Cardiac muscle cell (in vitro differentiated cells and primary cell): ENCODE data around the gene EPS8L1. TPM values are rescaled to one million over a fixed set of nuclear protein-coding genes. Genes with fewer than 3 reads are reported as not detected.
"Not testable (repeated sequence)": the region's sequence is repeated elsewhere in the genome, so short reads cannot be mapped to it uniquely, and the experiment has no call there.

ENCODE experiments used
- DNase-seq, 2 donors: peaks; one replicate each; pipeline versions ENCODE4 v3.0.0 to v3.0.0-alpha.2; 2010 to 2017; ENCODE audit warnings: low read depth in 1 of 2, low spot score in 1 of 2
- H3K27ac ChIP-seq: fragments of 200-600 bp; sonication (generic); 2 replicates; pipeline ENCODE4 v1.5.1; 2016
- H3K27me3 ChIP-seq: fragments of 200-600 bp; sonication (generic); 2 replicates; pipeline ENCODE4 v1.6.0; 2016; ENCODE audit warnings: control low read depth
- H3K36me3 ChIP-seq: fragments of 200-600 bp; sonication (generic); 2 replicates; pipeline ENCODE4 v1.5.1; 2016; ENCODE audit warnings: control low read depth
- H3K4me1 ChIP-seq: fragments of 200-600 bp; sonication (generic); 2 replicates; pipeline ENCODE4 v1.8.1; 2017; ENCODE audit warnings: low read depth, mild to moderate bottlenecking, mixed run types
- H3K4me3 ChIP-seq: fragments of 200-600 bp; sonication (generic); 2 replicates; pipeline ENCODE4 v1.5.1; 2016; ENCODE audit warnings: mild to moderate bottlenecking
- H3K9me3 ChIP-seq: fragments of 200-600 bp; sonication (generic); 2 replicates; pipeline ENCODE4 v1.5.1; 2017; ENCODE audit warnings: low read depth, mild to moderate bottlenecking, control low read depth
- CTCF ChIP-seq: IDR thresholded peaks from 2 replicates; pipeline ENCODE4 v1.5.1; 2012; ENCODE audit warnings: low read depth, mild to moderate bottlenecking, low read length
- polyA plus RNA-seq: library from polyadenylated mRNA; unstranded; fragments of >200 nt; fragmentation: Nextera tagmentation; extraction: Ambion mirVana; gene quantifications from 2 replicates; pipeline ENCODE4 v1.2.1, GENCODE V29; 2016
- total RNA-seq: library from RNA; depleted of rRNA; stranded (reverse); fragments of >200 nt; gene quantifications from 2 replicates; pipeline ENCODE4 v1.2.3, GENCODE V29; 2016

The EPS8L1 gene
- total and polyA plus RNA-seq, 2 experiments from 2014 or later, result 1.2 to 3.9 TPM

GRCh38 chr19:55034751-55035150, 40.9 kb upstream of the EPS8L1 start:
- no peak overlapping the region for H3K4me3 ChIP-seq
- no peaks in the 10 kb centered on the region for H3K4me1 ChIP-seq
- no peaks in the 10 kb centered on the region for H3K36me3 ChIP-seq
- H3K27ac ChIP-seq, result no peak overlapping the region
- no peaks in the 10 kb centered on the region for H3K9me3 ChIP-seq
- TF ChIP-seq CTCF, result no peak
- no peaks in the 10 kb centered on the region for H3K27me3 ChIP-seq
- no peak for DNase-seq

- H3K4me1 ChIP-seq, result no peaks in the 10 kb centered on the region
- TF ChIP-seq CTCF, result no peak
- no peak for DNase-seq
- H3K4me3 ChIP-seq, result no peak overlapping the region
- H3K27ac ChIP-seq, result no peak overlapping the region
- no peaks in the 10 kb centered on the region for H3K27me3 ChIP-seq
- H3K9me3 ChIP-seq, result no peaks in the 10 kb centered on the region
- no peaks in the 10 kb centered on the region for H3K36me3 ChIP-seq
These were observed 39.6 kb upstream of the EPS8L1 start for GRCh38 chr19:55036058-55036457.

- H3K9me3 ChIP-seq, H3K4me1 ChIP-seq, DNase-seq, H3K4me3 ChIP-seq, H3K27me3 ChIP-seq, H3K27ac ChIP-seq, H3K36me3 ChIP-seq: not testable (repeated sequence)
These were observed 38.1 kb upstream of the EPS8L1 start for GRCh38 chr19:55037603-55038002.

GRCh38 chr19:55040654-55041053, 35.0 kb upstream of the EPS8L1 start:
- not testable (repeated sequence) for DNase-seq, H3K27me3 ChIP-seq, H3K4me1 ChIP-seq, H3K4me3 ChIP-seq, H3K27ac ChIP-seq, H3K9me3 ChIP-seq
- peaks cover 12% of the 10 kb centered on the region for H3K36me3 ChIP-seq

GRCh38 chr19:55041244-55041626, 34.4 kb upstream of the EPS8L1 start:
- H3K9me3 ChIP-seq, result no peaks in the 10 kb centered on the region
- DNase-seq, result no peak
- peaks cover 12% of the 10 kb centered on the region for H3K36me3 ChIP-seq
- no peak overlapping the region for H3K4me3 ChIP-seq
- no peaks in the 10 kb centered on the region for H3K4me1 ChIP-seq
- H3K27ac ChIP-seq, result no peak overlapping the region
- TF ChIP-seq CTCF, result no peak
- no peaks in the 10 kb centered on the region for H3K27me3 ChIP-seq

GRCh38 chr19:55041627-55042343, 33.9 kb upstream of the EPS8L1 start:
- TF ChIP-seq CTCF, result no peak
- no peaks in the 10 kb centered on the region for H3K27me3 ChIP-seq
- H3K27ac ChIP-seq, result no peak overlapping the region
- no peaks in the 10 kb centered on the region for H3K4me1 ChIP-seq
- H3K9me3 ChIP-seq, result no peaks in the 10 kb centered on the region
- H3K4me3 ChIP-seq, result no peak overlapping the region
- no peak for DNase-seq
- H3K36me3 ChIP-seq, result peaks cover 16% of the 10 kb centered on the region

- H3K36me3 ChIP-seq, result peaks cover 21% of the 10 kb centered on the region
- TF ChIP-seq CTCF, result no peak
- no peaks in the 10 kb centered on the region for H3K4me1 ChIP-seq
These were observed 33.4 kb upstream of the EPS8L1 start for GRCh38 chr19:55042344-55042678.

More at GRCh38 chr19:55042344-55042678, 33.4 kb upstream of the EPS8L1 start:
- Histone ChIP-seq H3K9me3 (no peaks in the 10 kb centered on the region), H3K27ac (no peak overlapping the region), H3K4me3 (no peak overlapping the region), H3K27me3 (no peaks in the 10 kb centered on the region)
- DNase-seq, result no peak
